GM19395 (cell line): ENCODE data around the gene PRKAG1.

Source experiments
- ATAC-seq: cut with Tn5 transposase; IDR thresholded peaks from one replicate; pipeline ENCODE4 v1.9.1; 2021; ENCODE audit warnings: mild to moderate bottlenecking, moderate library complexity; ENCODE audit not compliant: unreplicated experiment

The PRKAG1 gene

DNA sequence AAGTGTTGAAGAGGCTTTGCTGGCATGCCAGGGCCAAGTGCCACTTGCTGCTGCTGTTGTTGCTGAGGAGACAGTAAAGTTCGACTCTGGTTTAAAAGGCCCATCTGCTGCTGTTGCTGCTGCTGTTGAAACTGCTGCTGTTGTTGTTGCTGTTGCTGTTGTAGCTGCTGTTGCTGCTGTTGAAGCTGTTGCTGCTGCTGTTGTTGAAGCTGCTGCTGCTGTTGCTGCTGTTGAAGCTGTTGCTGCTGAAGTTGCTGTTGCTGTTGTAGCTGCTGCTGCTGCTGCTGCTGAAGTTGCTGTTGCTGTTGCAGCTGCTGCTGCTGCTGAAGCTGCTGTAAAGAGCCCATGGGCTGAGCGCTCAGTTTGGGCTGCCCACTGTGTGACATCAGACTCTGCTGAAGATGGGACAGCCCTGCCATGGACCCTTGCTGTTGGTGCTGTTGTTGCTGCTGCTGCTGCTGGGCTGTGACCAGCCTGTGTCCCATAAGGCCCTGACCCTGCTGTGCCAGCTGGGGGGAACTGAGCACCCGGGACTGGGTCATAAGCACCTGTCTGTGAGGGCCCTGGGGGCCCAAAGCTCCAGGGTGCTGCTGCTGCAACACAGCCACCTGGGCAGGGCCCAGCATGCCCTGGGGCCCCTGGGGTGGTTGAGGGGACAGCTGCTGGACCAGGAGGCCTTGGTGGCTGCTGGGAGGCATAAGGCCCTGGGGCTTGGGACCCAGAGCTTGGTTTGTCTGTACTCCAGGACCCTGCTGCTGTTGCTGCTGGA is 14.3 kb upstream of the PRKAG1 start:
- ATAC-seq: no peak

GRCh38 chr12:49032276-49032675 is 13.7 kb upstream of the PRKAG1 start:
- ATAC-seq: no peak

DNA sequence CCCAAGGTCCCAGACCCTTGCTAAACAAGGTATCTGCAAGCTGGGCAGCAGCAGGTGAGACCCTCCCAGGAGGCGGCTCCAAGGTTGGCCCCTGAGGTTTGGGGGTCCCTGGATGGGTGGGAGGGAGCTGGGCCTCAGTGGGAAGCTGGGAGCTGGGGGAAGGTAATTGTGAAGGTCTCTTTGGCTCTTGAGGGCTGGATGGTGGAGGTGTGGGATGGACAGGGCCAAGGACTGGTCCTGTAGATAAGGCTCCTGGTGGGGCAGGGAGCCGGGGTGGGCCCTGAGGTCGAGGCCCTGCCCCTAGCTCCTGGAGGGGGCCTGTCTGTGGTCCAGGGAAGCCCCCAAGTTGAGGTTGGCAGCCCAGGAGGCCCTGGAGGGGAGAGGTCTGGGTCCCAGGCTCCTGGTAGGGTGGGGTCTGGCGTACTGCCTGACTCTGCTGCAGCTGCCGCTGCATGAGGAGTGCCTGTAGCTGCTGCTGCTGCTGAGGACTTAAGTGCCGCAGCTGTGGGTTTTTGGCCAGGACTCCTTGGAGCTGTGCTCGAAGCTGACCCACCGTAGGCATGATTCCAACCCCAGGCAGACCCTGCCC is 13.1 kb upstream of the PRKAG1 start:
- no peak for ATAC-seq

- ATAC-seq: no peak
These were observed 12.4 kb upstream of the PRKAG1 start for GRCh38 chr12:49030714-49031572.

GRCh38 chr12:49030119-49030518 is 11.5 kb upstream of the PRKAG1 start:
- ATAC-seq: no peak

DNA sequence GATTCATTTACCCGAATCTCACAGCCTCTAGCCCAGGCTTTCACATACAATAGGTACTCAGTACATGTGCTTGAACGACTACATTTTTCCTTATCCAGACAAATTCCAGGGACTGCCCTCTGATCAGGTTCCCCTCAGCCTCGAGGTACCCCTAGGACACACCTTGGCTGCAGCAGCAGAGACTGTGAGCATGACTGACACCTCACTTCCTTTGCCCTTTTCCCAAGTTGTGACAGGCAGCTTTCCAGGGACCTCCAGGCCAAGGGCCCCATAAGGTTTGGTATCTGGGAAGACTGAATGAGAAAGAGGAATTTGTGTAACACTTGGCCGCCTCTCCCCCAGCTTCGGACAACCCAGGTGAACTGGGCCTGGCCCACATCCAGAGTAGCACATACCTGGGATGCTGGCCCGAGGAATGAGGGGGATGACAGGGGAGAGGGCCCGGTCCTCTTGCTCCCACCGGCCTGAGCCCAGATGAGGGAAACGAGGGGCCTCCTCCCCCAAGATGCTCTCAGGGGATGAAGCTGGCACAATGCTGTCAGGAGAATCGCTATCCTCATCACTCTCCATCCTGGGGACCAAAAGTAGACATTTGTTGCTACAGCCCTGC is 10.2 kb upstream of the PRKAG1 start:
- no peak for ATAC-seq

DNA sequence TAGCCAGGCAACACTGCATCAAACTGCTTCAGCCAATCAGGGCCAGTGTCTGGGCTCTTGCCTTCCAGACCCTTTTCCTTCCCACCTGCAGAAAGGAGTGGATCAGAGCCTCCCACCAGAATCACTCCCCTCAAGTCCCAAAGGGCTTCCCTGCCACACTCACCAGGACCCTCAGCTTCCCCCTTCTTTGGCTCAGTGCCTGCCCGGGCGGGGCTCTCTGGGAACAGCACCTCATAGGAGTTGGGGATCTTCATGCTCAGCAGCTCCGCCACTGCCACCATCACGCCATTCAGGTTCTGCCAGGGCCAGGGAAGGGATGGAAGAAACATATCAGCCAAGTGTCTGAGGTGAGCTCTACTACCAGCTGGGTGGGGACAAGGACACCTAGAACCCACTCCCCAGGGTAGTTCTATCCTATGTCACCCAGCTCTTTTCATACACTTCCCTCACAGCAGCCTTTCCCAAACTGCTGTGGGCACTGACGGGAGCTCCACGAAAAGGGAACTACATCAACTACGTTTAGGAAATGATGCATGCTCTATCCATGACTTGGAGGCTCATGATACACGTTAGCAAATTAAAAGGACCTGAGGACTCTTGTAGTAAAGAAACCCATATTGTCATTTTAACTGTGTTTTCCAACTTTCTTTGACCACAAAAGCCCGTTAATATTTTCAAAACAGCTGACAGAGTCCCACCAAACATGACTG is 9.4 kb upstream of the PRKAG1 start:
- no peak for ATAC-seq

DNA sequence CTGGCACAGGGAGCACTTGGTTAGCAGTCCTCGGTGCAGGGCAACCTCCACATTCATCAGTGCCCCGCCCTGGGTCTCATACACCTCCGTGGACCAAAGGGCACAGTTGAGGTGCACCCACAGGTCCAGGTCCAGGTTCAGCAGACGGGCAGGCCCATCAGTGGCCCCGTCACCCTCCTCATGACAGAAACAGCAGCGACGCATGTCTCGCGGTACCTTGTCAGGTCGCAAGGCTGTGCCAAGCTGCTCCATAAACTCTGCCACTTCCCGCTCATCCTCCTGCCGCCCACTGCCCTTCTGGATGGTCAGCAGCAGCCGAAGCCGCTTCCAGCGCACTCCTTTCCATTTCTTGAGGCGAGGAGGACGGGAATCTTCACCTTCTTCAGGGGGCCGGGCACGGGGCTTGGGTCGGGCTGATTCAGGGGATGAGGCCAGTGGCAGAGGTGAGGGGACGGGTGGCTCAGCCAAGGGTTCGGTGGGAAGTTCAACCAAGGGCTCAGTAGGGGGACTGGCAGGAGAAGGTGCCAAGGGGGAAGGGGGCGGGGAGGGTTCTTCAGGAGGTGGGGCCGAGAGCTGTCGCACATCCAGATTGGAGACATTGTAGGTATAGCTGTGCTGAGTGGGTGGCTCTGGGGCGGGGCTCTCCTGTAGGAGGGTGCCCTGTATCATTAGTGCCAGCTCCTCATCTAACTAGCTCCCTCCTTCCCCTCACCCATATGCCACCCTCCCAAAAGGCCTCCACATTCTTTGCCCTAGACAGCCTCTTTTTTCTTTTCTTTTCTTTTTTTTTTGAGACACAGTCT is 8.3 kb upstream of the PRKAG1 start:
- ATAC-seq: no peak

DNA sequence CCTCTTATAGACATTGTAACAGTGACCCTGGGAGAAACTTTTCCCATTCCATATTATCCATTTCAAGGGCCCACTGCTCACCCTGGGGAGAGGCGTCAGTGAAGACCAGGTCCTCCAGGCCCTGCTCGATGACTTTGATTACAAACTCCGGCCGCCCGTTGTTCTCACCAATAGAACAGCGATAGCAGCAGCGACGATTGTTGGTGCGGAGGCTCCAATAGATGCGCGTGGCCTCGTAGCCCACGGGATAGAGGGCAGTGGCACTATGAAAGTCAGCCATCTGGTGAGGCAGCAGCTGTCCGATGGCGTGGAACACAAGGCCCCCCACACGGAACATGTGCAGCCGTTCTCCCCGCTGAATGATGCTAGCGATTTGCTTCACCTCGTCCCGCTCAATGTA is 7.5 kb upstream of the PRKAG1 start:
- no peak for ATAC-seq

GRCh38 chr12:49025463-49025862 is 6.9 kb upstream of the PRKAG1 start:
- ATAC-seq: no peak

DNA sequence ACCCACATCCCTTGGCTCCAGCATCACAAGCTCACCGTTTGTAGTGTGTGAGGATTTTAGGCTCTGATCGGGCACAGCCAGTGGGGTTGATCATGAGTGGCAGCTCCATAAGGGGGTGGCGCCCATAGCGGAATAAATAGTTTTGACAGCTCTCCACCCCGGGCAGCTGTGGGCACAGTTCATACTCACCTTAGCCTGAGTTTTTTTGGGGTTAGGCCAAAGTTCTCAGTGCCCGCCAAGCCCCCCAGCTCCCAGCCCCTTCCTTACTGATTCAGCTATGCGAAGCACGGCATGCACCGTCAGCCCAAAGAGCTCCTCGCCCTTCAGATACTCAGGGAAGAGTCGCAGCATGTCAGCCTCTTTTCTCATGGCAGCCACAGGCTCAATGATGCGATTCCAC is 6.0 kb upstream of the PRKAG1 start:
- ATAC-seq: no peak

DNA sequence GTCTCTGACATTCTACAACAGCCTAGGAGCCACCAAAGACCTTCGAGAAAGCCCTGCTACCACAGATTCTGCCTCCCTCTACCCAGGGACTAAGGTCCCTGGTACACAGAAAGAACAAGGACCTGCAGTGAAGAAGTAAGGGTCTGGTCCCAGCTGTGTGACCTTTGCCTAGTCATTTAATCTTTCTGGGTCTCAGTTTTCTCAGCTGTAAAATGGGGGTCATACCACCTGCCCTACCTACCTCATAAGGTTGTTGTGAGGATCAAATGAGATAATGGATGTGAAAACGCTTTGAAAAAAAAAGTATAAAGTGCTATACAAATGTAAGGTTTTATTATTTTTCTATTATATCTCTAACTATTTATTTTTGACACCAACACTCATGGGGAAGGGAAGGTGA is 5.2 kb upstream of the PRKAG1 start:
- no peak for ATAC-seq

GRCh38 chr12:49022558-49023178 is 4.1 kb upstream of the PRKAG1 start:
- no peak for ATAC-seq

- ATAC-seq: no peak
These were observed 2.8 kb upstream of the PRKAG1 start for GRCh38 chr12:49021292-49021915.

DNA sequence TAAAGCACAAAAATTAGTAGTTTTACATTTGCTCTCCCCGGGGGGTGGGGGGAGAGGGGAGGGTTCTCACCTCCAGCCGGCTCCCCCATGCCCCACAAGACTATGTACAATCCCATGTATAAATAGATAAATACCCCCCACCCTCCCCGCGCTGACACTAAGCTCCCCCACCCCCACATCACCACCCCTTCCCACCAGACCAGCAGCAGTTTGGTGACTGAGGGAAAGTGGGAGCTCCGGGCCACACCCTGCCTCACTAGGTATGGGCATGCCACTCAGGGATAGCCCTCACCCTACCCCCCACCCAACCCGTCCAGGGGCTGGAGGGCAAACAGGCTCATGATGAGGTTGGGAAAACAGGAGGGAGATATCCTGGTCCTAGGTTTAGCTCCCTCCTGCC is 1.9 kb upstream of the PRKAG1 start:
- no peak for ATAC-seq

DNA sequence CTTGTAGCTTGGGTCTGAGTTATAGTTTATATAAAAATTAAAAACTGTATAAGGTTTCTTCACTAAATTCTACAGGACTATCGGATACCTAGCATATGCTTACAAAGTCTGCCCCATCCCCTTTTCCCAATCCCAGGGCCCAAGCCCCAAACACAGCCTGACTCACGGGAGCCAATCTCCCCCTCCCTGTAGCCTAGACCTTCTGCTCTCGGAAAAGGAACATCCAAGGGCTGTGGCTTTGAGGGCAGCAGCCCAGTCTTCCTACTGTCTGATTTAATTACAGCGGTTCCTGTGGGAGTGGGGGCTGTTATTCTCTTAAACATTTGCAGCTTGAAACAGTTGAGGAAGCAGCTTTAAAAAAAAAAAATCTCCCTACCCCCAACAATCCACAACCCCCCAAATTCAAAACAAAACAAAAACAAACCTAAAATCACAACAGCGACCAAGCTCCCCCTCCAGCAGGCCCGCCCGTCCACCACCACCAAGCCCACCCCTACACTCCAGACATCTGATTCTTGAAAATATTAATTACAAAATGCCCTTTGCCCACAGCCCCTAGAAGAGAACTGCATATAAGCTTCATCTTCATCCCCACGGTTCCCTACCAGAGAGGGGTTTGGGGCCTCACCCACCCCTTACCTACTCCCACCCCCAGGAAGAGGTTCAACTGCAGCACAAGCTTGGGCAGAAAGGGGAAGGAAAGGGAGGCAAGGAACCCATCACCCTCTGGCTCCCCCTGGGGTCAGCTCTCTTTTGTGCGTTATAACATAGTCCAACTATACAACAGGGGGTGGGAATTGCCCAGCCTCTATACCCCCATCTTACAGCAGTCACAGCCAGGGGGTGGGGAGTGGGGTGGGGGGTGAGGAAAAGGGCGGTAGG is 1.1 kb upstream of the PRKAG1 start:
- no peak for ATAC-seq

DNA sequence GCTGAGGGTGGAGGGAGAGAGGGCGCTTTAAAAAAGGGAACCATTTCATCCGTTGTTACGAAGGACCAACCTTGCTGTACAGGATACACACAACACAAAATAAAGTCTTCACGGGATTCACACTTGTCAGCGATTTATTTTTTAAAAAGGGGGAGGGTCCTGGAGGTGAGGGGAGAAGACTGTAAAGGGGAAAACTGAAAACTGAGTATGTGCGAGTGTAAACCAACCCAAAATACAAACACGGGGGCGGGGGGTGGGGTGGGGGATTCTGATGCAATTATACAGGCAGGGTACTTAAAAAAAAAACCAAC is 499 bp upstream of the PRKAG1 start:
- no peak for ATAC-seq

DNA sequence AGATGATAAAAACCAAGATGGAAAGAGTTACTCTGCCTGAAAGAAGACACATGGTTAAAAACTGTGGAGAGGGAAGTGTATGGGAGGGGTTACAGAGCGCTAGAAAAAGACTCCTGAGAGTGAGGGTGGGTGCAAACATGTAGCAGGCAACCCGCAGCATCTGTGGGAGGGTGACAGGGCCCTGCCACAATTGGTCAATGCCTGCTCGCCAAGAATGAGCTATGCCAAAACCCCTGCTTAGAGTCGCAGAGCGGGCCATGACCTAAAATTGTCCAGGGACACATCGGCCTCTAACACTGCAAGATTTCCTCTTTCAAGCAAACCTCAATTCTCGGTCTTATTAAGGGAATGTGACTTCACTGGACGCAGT is 700 bp downstream of the PRKAG1 start:
- ATAC-seq: peak; percentile 22
